Adrenal gland (tissue), 5 donors: ENCODE results near the gene CHST3.

Experiments
- POLR2A ChIP-seq, 2 donors: fragments of 450-650 bp; IDR thresholded peaks; one replicate each; pipeline ENCODE4 v1.6.1; 2017; ENCODE audit warnings: antibody characterized with exemption in 2 of 2, mild to moderate bottlenecking in 2 of 2, moderate library complexity in 1 of 2
- TF ChIP-seq, protein P1 (sequence below), 6 experiments: fragments of 450-650 bp in 4 of 6; fragments of 200-600 bp in 2 of 6; sonication (generic) in 1 of 6; IDR thresholded peaks; 1 replicate in 5 of 6; 2 replicates in 1 of 6; pipeline versions ENCODE4 v1.5.1 to v1.8.0; 2016 to 2021; ENCODE audit warnings: antibody characterized with exemption in 6 of 6, mild to moderate bottlenecking in 2 of 6, moderate library complexity in 1 of 6
- donor health status: DM: no; HTN: no; CAD: no.

DNA sequence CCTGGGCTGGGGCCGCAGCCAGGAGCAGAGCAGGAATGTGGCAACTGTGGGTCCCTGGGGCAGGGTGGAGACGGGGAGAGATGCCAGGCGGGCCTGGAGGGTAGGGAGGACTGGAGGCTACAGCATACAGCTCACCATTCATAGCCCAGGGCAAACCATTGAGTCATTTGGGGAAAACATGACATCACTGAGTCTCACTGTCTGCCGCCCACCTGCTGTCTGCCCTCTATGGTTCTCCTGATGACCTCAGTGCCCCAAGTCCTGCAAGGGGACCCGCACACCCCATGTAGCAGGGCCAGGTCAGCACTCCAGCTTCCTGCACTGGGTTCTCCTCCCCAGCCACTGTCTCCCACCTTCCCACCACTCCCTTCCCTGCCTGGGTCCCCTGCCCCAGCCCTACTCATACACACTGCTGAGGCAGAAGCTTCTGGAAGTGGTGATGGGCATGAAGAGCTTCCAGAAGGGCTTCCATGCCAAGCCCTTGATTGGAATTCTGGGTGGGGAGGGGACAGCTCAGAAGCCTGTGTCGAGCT lies 10.4 kb downstream of the CHST3 start:
- TF ChIP-seq, protein P1, sequence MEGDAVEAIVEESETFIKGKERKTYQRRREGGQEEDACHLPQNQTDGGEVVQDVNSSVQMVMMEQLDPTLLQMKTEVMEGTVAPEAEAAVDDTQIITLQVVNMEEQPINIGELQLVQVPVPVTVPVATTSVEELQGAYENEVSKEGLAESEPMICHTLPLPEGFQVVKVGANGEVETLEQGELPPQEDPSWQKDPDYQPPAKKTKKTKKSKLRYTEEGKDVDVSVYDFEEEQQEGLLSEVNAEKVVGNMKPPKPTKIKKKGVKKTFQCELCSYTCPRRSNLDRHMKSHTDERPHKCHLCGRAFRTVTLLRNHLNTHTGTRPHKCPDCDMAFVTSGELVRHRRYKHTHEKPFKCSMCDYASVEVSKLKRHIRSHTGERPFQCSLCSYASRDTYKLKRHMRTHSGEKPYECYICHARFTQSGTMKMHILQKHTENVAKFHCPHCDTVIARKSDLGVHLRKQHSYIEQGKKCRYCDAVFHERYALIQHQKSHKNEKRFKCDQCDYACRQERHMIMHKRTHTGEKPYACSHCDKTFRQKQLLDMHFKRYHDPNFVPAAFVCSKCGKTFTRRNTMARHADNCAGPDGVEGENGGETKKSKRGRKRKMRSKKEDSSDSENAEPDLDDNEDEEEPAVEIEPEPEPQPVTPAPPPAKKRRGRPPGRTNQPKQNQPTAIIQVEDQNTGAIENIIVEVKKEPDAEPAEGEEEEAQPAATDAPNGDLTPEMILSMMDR (IDR thresholded peaks at IDR 0.05), result no peak
- TF ChIP-seq POLR2A (IDR thresholded peaks at IDR 0.05), result peak in 1 of 2 donors; percentile 6
